ENCODE measurements around the gene MKRN1.

DNA sequence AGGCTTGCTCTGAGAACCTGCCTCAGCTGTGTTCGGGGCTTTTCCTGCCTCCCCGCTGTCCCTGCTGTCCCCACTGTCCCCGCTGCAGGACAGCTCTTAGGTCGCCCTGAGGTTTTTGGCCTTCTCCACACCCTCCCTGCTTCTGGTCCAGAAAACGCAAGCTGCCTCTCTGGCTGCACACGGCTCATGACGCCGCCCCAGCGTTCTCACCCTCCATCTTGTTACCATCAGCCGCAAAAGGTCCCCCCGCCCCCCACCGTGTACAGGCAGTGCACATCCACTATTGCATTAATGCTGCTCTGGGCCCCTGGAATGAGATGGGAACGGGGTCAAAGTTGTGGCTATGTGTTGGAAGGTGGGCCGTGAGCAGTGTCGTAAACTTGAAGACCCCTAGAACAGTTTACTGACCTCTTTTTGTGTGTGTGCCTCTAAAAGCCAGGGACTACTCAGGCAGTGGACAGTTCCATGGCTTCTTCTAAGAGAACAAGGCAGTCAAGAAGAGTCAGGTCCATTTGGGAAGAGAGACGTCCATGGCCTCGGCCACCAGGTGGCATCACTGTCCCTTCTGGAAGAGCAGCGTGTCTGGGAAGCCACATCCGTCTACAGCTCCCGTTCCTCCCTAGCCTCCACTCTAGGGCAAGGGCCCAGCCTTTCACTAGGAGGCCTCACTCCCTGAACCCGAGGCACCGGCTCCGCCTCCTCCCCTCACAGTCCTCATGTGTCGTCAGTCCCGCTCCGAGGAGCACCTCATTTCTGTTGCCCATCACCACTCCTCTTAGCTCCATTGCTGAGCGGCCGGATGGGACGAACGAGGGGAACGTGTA is 38.5 kb upstream of the MKRN1 start:
- TF ChIP-seq, protein P1, sequence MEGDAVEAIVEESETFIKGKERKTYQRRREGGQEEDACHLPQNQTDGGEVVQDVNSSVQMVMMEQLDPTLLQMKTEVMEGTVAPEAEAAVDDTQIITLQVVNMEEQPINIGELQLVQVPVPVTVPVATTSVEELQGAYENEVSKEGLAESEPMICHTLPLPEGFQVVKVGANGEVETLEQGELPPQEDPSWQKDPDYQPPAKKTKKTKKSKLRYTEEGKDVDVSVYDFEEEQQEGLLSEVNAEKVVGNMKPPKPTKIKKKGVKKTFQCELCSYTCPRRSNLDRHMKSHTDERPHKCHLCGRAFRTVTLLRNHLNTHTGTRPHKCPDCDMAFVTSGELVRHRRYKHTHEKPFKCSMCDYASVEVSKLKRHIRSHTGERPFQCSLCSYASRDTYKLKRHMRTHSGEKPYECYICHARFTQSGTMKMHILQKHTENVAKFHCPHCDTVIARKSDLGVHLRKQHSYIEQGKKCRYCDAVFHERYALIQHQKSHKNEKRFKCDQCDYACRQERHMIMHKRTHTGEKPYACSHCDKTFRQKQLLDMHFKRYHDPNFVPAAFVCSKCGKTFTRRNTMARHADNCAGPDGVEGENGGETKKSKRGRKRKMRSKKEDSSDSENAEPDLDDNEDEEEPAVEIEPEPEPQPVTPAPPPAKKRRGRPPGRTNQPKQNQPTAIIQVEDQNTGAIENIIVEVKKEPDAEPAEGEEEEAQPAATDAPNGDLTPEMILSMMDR (conservative IDR thresholded peaks at IDR 0.05), result peak; percentile 96
- TF ChIP-seq EZH2 (IDR thresholded peaks at IDR 0.05; ENCODE audit: low read depth), result no peak
